Measurements from ENCODE around the gene CDC14B.
A peak's percentile ranks its signal among the peaks of the same experiment; 100 is the strongest.

DNA sequence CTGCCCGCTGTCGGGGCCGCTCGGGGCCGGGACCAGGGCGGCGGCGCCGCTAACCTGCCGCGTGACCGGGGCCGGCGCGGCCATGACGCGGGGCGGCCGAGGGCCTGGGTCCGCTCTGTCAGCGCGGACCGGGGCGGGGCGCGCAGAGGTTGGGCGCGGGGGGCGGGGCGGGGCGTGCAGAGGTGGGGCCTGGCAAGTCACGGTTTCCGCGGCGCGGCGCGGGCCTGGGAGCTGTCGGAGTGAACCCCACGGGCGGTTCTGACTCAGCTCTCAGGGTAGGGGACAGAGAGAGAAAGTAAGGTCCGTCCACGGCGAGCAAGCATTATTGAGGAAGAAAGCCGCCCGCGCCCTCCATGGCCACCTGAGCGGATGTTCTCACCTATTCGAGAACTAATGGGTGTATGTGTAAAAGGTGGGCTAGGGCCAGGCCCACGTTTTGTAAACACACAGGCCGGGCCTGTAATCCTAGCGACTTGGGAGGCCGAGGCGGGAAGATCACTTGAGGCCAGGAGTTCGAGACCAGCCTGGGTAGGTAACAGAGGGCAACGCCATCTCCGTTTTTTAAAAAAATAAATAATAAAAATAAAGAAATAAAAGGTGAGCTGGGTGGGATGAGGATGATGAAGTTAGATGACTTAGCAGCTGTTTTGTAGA lies 35.7 kb upstream of the CDC14B start, which contains the start of gene PRXL2C:
- TF ChIP-seq EP300 (IDR thresholded peaks at IDR 0.05; ENCODE audit: borderline replicate concordance) (no peak), TCF12 (IDR thresholded peaks at IDR 0.05; ENCODE audit: low read depth) (no peak), RAD21 (IDR thresholded peaks at IDR 0.05; ENCODE audit: low read depth) (no peak)
- TF ChIP-seq, protein P1, sequence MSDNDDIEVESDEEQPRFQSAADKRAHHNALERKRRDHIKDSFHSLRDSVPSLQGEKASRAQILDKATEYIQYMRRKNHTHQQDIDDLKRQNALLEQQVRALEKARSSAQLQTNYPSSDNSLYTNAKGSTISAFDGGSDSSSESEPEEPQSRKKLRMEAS (IDR thresholded peaks at IDR 0.05), result peak; percentile 25
- TF ChIP-seq, protein P2, sequence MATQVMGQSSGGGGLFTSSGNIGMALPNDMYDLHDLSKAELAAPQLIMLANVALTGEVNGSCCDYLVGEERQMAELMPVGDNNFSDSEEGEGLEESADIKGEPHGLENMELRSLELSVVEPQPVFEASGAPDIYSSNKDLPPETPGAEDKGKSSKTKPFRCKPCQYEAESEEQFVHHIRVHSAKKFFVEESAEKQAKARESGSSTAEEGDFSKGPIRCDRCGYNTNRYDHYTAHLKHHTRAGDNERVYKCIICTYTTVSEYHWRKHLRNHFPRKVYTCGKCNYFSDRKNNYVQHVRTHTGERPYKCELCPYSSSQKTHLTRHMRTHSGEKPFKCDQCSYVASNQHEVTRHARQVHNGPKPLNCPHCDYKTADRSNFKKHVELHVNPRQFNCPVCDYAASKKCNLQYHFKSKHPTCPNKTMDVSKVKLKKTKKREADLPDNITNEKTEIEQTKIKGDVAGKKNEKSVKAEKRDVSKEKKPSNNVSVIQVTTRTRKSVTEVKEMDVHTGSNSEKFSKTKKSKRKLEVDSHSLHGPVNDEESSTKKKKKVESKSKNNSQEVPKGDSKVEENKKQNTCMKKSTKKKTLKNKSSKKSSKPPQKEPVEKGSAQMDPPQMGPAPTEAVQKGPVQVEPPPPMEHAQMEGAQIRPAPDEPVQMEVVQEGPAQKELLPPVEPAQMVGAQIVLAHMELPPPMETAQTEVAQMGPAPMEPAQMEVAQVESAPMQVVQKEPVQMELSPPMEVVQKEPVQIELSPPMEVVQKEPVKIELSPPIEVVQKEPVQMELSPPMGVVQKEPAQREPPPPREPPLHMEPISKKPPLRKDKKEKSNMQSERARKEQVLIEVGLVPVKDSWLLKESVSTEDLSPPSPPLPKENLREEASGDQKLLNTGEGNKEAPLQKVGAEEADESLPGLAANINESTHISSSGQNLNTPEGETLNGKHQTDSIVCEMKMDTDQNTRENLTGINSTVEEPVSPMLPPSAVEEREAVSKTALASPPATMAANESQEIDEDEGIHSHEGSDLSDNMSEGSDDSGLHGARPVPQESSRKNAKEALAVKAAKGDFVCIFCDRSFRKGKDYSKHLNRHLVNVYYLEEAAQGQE (IDR thresholded peaks at IDR 0.05; ENCODE audit: low read depth), result no peak
